ENCODE data around the gene IL18BP. TPM values are rescaled to one million over a fixed set of nuclear protein-coding genes. Genes with fewer than 3 reads are reported as not detected.

The IL18BP gene
- total RNA-seq, 1 experiment from 2014 or later: 5.1 TPM

DNA sequence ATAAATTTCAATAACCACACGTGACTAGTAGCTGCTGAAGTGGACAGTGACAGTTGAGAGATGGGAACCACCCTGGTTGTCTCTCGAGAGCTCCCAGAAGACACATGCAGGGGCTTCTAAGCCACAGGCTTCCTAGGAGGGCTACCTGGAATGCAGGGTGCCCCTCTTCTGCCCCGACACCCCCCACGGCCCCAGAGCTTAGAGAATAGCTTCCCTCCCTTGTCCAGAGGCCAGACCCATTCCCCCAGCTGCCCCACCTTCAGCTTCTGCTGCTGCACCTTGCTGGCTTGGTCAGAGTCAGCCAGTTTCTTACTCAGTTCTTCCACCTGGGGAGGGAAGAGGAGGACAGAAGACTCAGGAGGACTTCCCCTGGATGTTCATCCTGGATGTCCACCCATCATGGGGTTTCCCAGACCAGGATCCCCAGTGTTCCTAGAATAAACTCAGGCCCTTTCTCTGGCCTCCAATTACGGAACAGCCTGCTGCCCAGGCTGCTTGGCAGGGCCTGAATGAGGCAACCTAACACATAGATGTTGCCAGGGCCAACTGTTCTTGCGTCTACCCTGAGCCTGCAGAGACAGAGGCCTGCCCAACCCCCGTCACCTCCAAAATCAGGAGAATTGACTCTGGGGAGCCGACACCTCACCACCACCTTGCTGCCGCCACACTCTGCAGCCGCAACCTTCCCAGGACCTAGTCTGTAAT is 12.0 kb downstream of the IL18BP start:
- peaks cover 29% of the 10 kb centered on the region for H3K4me1 Mint-ChIP-seq (ENCODE audit: insufficient read depth, unreplicated experiment)
- H3K36me3 Mint-ChIP-seq (ENCODE audit: insufficient read depth, unreplicated experiment): peaks cover 100% of the 10 kb centered on the region
- BruUV-seq (replicated peaks): no TSS peak
- no peaks in the 10 kb centered on the region for H3K9me3 Mint-ChIP-seq (ENCODE audit: unreplicated experiment)
- no peak overlapping the region for H3K27ac Mint-ChIP-seq (ENCODE audit: low read depth, unreplicated experiment)
- no peaks in the 10 kb centered on the region for H3K27me3 Mint-ChIP-seq (ENCODE audit: insufficient read depth, unreplicated experiment)
- intact Hi-C loops (cut with micrococcal nuclease): no loop called here
- H3K4me3 Mint-ChIP-seq (ENCODE audit: unreplicated experiment): no peak overlapping the region
- TF ChIP-seq, protein P1, sequence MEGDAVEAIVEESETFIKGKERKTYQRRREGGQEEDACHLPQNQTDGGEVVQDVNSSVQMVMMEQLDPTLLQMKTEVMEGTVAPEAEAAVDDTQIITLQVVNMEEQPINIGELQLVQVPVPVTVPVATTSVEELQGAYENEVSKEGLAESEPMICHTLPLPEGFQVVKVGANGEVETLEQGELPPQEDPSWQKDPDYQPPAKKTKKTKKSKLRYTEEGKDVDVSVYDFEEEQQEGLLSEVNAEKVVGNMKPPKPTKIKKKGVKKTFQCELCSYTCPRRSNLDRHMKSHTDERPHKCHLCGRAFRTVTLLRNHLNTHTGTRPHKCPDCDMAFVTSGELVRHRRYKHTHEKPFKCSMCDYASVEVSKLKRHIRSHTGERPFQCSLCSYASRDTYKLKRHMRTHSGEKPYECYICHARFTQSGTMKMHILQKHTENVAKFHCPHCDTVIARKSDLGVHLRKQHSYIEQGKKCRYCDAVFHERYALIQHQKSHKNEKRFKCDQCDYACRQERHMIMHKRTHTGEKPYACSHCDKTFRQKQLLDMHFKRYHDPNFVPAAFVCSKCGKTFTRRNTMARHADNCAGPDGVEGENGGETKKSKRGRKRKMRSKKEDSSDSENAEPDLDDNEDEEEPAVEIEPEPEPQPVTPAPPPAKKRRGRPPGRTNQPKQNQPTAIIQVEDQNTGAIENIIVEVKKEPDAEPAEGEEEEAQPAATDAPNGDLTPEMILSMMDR (IDR thresholded peaks at IDR 0.05; ENCODE audit: unreplicated experiment): no peak
- no peak for DNase-seq (ENCODE audit: unreplicated experiment)
- CTCF ChIA-PET: interaction anchor here (1.0 to 1.9 kb wide), 2 partner anchors 14 to 420 kb away, joined by 3 to 4 read pairs; no protein-coding TSS in a partner anchor
- POLR2A ChIA-PET: no interaction called here

DNA sequence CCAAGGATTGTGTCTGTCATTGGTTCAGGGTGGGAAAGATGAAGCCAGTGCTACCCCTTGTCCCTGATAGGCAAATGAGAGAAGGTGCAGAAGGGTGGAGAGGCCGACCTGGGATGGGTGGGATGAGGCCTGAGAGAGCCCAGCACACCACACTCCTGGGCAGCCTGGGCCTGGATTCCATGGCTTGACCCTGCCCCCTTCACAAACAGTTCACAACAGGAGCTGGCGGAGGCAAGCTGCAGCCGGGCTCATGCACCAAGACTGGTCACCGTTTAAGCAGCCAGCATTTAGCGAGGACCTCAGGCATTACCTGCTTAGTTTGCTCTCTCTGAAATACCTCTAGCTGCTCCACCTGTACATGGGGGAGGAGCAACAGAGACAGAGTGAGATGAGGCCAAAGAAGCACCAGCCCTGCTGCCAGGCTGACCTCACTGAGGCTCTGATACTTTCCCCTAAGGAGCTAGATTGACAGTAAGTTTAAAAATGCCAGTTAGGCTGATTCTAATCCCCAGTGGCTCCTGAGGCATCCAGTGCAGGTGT is 13.5 kb downstream of the IL18BP start:
- TF ChIP-seq, protein P1 (IDR thresholded peaks at IDR 0.05; ENCODE audit: unreplicated experiment): no peak
- no TSS peak for BruUV-seq (replicated peaks)
- intact Hi-C loops (cut with micrococcal nuclease): no loop called here

DNA sequence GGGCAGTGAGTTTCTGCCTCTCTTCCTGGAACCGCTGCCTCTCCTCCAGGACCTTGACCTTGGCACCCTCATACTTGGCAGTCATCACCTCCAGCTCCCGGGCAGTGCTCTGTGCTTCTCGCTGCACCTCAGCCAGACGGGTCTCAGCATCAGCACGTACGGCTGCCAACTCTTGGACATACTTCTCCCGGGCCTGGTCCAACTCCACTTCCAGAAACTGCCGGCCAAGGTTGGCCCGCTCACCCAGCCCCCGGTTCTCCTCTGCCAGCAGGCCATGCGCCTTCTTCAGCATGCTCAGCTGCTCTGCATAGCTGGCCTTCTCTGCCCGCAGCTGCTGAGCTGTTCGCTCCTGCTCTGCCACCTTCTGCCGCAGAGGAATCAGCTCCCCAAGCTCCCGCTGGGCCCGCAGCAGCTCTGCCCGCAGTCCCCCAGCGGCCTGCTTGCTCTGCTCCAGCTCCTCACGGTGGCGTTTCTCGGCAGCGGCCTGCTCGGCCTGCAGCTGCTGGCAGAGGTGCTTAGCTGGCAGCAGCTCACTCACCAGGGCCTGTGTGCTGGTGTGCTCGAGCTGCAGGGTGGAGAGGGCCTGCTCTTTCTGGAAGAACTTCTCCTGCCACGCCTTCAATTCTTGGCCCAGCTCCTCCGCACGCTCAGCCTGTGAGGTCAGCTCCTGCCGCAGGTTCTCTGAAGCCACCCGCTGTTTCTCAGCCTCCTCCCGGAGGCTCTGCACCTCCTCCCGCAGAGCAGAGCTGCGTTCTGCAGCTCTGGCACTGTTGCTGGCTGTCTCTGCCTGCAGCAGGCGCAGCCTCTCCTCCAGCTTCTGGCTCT is 14.4 kb downstream of the IL18BP start:
- Mint-ChIP-seq H3K27me3 (ENCODE audit: insufficient read depth, unreplicated experiment) (no peaks in the 10 kb centered on the region), H3K9me3 (ENCODE audit: unreplicated experiment) (no peaks in the 10 kb centered on the region), H3K36me3 (ENCODE audit: insufficient read depth, unreplicated experiment) (peaks cover 100% of the 10 kb centered on the region), H3K4me1 (ENCODE audit: insufficient read depth, unreplicated experiment) (peaks cover 34% of the 10 kb centered on the region), H3K4me3 (ENCODE audit: unreplicated experiment) (peak overlapping the region; percentile 33), H3K27ac (ENCODE audit: low read depth, unreplicated experiment) (peak overlapping the region; percentile 49)
- CTCF ChIA-PET: interaction anchor here (0.6 to 4.5 kb wide), 18 partner anchors 12 to 446 kb away, joined by 3 to 34 read pairs (median 4); partner anchors contain the start of gene CLPB
- no TSS peak for BruUV-seq (replicated peaks)
- intact Hi-C loops (cut with micrococcal nuclease): no loop called here
- TF ChIP-seq, protein P1 (IDR thresholded peaks at IDR 0.05; ENCODE audit: unreplicated experiment): no peak
- POLR2A ChIA-PET: interaction anchor here (0.6 to 2.3 kb wide), 22 partner anchors 8 to 421 kb away, joined by 3 to 10 read pairs (median 4); partner anchors contain the start of gene CLPB
- peak; percentile 45 for DNase-seq (ENCODE audit: unreplicated experiment)

More for the DNA sequence above, 13.5 kb downstream of the IL18BP start:
- no peaks in the 10 kb centered on the region for H3K9me3 Mint-ChIP-seq (ENCODE audit: unreplicated experiment)
- POLR2A ChIA-PET: interaction anchor here (0.6 to 2.0 kb wide), 5 partner anchors 12 to 85 kb away, joined by 3 to 5 read pairs (median 5); no protein-coding TSS in a partner anchor
- no peaks in the 10 kb centered on the region for H3K27me3 Mint-ChIP-seq (ENCODE audit: insufficient read depth, unreplicated experiment)
- no peak for DNase-seq (ENCODE audit: unreplicated experiment)
- H3K36me3 Mint-ChIP-seq (ENCODE audit: insufficient read depth, unreplicated experiment): peaks cover 100% of the 10 kb centered on the region
- peaks cover 34% of the 10 kb centered on the region for H3K4me1 Mint-ChIP-seq (ENCODE audit: insufficient read depth, unreplicated experiment)
- no peak overlapping the region for H3K27ac Mint-ChIP-seq (ENCODE audit: low read depth, unreplicated experiment)
- no peak overlapping the region for H3K4me3 Mint-ChIP-seq (ENCODE audit: unreplicated experiment)
- CTCF ChIA-PET: interaction anchor here (2.3 to 4.5 kb wide), 6 partner anchors 13 to 403 kb away, joined by 10 to 34 read pairs (median 14); no protein-coding TSS in a partner anchor

Measured in MCF 10A (cell line).